GM12892 (cell line): ENCODE measurements around the gene CEP135.

Experiments
- POLR2A ChIP-seq: IDR thresholded peaks from 2 replicates; pipeline ENCODE4 v1.6.1; 2011; ENCODE audit warnings: low read depth, low read length, control low read depth
- POLR2AphosphoS5 ChIP-seq: IDR thresholded peaks from 2 replicates; pipeline ENCODE4 v1.6.1; 2011; ENCODE audit warnings: low read depth, low read length, control low read depth
- TAF1 ChIP-seq: IDR thresholded peaks from 2 replicates; pipeline ENCODE4 v1.6.1; 2011; ENCODE audit warnings: low read depth, mild to moderate bottlenecking, control low read depth, low read length, borderline replicate concordance

DNA sequence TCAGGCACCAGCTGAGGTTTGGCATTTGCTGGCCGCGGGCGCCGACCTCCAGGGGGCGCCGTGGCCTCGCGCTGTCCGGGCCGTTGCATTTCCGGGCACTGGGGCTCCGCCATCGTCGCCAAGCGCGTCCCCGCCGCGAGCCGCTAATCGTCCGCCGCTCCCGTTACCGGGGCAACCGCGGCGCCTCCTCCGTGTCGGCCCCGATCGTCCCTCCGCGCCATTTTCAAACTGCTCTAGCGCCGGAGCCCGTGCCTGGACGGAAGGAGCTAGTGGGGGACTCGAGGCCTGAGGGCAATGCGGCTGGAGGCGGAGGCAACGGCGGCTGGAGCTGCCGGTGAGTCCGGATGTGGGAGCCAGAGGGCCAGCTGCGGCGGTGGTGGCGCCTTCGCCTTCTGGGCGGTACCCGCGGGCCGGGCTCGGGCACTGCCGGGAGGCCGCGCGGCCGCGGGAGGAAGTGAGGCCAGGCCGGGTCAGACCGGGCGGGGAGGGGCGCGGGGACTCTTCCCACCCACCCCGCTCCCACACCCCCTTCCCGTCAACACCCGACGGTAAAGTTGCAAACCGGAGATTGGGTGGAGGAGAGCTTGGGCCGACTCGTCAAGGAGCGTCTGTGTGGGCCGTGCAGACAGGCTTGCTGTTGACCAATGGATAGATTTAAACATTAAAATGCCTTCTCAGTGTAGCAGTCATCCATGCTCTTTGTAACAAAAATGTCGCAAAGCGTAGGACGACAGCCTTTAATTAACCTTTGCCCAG lies at the start of gene CEP135:
- TF ChIP-seq POLR2AphosphoS5 (peak; percentile 77), TAF1 (0 out of 2 replicates have a peak, but pooled peaks have one; percentile 16), POLR2A (peak; percentile 89)
